ENCODE measurements around the gene TBL1X.
A peak's percentile ranks its signal among the peaks of the same experiment; 100 is the strongest.
"Not testable (repeated sequence)": the region's sequence is repeated elsewhere in the genome, so short reads cannot be mapped to it uniquely, and the experiment has no call there.

TBL1X gene

GRCh38 chrX:9724711-9725110 is 259.9 kb downstream of the TBL1X start:
- DNase-seq, result no peak

DNA sequence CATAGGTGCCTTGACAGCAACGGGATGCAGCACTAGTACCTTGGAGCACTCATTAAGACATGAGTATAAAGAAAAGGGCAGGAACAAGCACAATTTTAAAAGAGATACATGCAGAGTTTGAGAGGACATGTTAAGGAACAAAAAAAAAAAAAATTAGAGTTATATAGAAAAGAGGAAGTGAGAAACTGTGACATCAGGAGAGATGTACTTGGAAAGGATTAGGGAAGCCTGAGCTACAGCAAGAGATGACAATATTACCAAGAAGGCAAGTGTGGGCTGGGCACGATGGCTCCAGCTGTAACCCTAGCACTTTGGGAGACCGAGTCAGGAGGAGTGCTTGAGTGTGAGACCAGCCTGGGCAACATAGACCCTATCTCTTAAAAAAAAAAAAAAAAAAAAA is 263.4 kb downstream of the TBL1X start:
- no peak for DNase-seq

- no peak for DNase-seq
These were observed 264.5 kb downstream of the TBL1X start for GRCh38 chrX:9729171-9729885.

- DNase-seq, result no peak
These were observed 265.2 kb downstream of the TBL1X start for GRCh38 chrX:9730078-9730477.

- no peak for DNase-seq
These were observed 265.9 kb downstream of the TBL1X start for GRCh38 chrX:9730752-9731151.

DNA sequence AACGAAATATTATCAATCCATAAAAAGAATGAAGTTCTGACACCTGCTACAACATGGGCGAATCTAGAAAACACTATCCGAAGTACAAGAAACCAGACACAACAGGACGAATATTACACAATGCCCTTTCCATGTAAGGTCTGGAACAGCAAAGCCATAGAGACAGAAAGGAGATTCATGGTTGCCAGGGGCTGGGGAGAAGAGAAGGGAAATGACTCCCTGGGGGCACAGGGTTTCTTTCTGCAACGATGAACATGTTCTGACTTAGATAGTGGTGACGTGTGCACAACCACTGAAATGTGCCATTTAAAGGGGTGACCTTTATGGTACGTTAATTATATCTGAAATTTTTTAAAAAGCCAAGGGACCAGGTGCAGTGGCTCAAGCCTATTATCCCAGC is 272.5 kb downstream of the TBL1X start:
- no peak for DNase-seq

DNA sequence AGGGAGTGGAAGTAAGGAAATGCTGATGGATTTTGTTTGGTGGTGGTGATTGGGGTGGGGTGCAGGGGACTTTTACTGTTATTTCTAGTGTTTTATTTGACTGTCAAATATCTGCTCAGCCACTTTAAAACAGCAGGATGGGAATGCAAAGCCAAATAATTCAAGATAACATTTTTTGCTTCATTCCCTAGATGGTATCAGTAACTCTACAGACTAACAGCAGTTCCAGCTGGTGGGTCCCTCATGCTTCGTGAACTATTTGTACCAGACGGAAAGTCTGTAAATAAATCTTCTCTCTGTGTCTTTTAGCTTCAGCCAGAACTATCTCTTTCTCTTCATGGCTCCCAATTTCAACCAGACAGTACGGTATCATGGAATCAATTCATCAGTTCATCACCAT is 273.3 kb downstream of the TBL1X start:
- DNase-seq, result no peak

DNA sequence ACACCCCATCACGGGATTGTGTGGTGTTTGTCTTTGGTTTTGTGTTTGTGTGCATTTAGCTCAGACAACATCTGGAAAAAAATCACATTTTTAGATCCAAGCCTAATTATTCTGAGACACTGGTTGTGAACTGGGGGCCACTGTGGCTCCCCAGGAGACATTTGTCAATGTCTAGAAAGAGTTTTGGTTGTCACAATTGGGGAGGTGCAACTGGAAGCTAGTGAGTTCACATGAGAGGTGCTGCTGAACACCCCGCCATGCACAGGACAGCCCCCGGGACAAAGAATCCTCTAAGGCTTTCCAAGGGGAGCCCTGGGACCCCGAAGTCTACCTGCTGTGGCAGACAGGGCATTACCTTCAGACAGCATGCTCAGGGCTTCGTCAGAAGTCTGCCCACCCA is 274.3 kb downstream of the TBL1X start:
- DNase-seq, result no peak

DNA sequence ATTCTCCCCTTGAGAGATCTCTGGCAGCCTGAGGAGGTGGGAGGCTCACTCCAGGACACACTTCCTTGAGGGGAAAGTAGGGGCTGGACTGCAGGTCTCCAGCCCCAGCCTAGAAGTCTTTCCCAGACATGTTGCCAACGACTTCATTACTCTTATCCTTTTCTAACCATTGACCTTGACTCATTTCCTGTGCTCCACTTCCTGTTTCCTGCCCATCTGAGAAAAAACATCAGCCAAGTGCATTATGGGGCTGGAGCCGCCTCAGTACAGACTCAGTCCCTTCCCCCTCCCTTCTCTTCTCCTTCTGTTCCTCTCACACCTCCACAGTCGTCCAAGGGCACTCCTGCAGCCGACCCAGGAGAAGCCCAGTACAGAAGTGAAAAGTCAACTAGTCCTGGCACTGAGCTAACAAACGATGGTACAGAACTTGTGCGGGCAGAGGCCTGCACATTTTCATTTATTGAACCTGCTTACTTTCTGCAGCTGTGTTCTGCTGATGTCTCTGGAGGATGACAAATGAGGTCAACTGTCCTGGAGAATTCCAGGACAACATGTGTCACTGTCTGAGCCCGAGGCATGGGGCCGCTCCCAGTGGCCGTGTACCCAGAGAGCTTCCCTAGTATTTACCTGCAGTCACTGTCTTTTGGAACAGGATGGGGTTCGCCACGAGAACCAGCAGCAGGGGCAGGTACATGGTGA is 280.7 kb downstream of the TBL1X start:
- peak; percentile 5 for DNase-seq

GRCh38 chrX:9746148-9746888 is 281.5 kb downstream of the TBL1X start:
- no peak for DNase-seq

GRCh38 chrX:9747644-9748043 is 282.8 kb downstream of the TBL1X start:
- DNase-seq, result no peak

- no peak for DNase-seq
These were observed 284.4 kb downstream of the TBL1X start for GRCh38 chrX:9749146-9749692.

DNA sequence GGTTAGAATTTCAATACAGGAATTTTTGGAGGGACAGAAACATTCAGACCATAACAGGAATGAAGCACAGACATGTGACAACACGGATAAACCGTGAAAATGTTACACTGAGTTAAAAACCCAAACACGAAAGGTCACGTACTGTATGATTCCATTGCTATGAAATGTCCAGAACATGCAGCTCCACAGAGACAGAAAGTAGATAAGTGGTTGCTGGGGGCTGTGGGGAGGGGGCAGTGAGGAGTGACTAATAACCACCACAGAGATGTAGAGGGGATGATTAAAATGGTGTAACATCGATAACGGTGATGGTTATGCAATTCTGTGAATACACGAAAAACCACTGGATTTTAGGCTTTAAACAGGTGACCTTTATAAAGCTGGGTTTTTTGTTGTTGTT is 292.5 kb downstream of the TBL1X start:
- DNase-seq, result no peak

- no peak for DNase-seq
These were observed 293.3 kb downstream of the TBL1X start for GRCh38 chrX:9758021-9758638.

DNA sequence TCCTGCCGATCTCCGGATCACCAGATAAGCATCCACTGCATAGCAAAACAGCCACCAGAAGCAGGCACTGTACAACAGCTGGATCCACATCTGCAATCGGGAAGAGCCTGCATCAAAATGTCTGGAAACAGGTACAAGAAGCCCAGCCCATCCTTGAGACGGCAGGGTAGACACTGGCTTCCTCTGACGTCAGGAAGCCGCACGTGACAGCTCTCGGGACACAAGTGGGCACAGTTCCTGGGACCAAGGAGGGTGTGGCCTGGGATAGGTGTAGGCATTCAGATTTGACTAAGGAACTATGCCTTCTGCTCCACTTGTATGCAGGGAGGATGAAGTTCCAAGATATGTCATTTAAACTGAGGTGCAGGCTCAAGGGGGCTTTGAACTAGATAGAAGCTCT is 294.5 kb downstream of the TBL1X start:
- DNase-seq, result no peak

GRCh38 chrX:9765072-9765736 is 300.3 kb downstream of the TBL1X start:
- no peak for DNase-seq

- no peak for DNase-seq
These were observed 300.9 kb downstream of the TBL1X start, which contains the start of gene GPR143 for GRCh38 chrX:9765737-9766097. GPR143 (minus strand) TSS chrX:9765847; CDS start chrX:9765817, 30 bp downstream.

- DNase-seq, result no peak
These were observed 302.5 kb downstream of the TBL1X start for GRCh38 chrX:9767375-9767774.

DNA sequence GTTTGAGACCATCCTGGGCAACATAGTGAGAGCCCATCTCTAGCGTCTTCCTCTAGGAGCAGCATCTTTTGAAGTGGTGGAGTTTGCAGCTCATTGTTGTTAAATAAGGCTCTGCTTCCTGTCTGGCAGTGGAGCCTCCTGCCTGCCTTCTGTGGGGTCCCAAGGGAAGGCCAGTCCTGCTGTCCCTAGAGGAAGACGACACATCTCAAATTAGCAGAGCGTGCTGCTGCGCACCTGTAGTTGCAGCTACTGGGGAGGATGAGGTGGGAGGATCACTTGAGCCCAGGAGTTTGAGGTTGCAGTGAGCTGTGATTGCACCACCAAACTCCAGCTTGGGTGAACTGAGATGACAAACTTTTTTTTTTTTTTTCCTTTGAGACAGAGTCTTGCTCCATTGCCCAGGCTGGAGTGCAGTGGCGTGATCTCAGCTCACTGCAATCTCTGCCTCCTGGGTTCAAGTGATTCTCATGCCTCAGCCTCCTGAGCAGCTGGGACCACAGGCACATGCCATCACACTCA is 303.5 kb downstream of the TBL1X start:
- DNase-seq, result not testable (repeated sequence)

DNA sequence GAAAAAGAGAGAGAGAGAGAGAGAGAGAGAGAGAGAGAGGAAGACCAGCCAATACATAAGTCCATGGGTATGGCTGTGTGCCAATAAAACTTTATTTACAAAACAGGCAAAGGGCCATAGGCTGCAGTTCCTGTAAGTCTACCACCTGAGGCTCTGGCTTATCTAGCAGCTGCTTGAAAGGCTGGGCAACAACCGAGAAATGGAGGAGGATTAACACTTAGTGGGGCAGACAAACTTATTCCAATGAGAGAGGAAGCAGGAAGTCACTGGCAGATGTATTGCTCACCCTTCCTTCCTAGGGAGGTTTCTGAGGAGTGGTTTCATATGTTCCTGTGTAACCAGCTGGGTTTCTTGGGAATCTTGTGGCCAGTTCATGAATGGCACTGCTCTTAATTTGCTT is 305.5 kb downstream of the TBL1X start:
- peak; percentile 6 for DNase-seq

- no peak for DNase-seq
These were observed 308.1 kb downstream of the TBL1X start for GRCh38 chrX:9772943-9773342.

GRCh38 chrX:9775930-9776329 is 311.1 kb downstream of the TBL1X start:
- DNase-seq, result no peak

Measured in NCI-H82 (cell line).